Tibial nerve (tissue), 4 donors: ENCODE data around the gene UBR4. TPM values are rescaled to one million over a fixed set of nuclear protein-coding genes. Genes with fewer than 3 reads are reported as not detected.
A peak's percentile ranks its signal among the peaks of the same experiment; 100 is the strongest.

Source experiments
- DNase-seq, 2 donors: peaks; one replicate each; pipeline ENCODE4 v3.0.0-alpha.2; 2019; ENCODE audit warnings: low spot score in 2 of 2
- H3K27ac ChIP-seq, 4 donors: fragments of 200-600 bp; sonication (generic) in 3 of 4; one replicate each; pipeline ENCODE4 v1.5.1; 2017 to 2019; ENCODE audit warnings: mild to moderate bottlenecking in 1 of 4
- H3K27me3 ChIP-seq, 2 donors: fragments of 200-600 bp; sonication (generic) in 1 of 2; one replicate each; pipeline versions ENCODE4 v1.5.1 to v1.6.0; 2017 to 2019
- H3K36me3 ChIP-seq, 3 donors: fragments of 200-600 bp; sonication (generic); one replicate each; pipeline ENCODE4 v1.5.1; 2018 to 2019
- H3K4me1 ChIP-seq, 4 donors: fragments of 200-600 bp; sonication (generic) in 3 of 4; one replicate each; pipeline ENCODE4 v1.5.1; 2017 to 2019
- H3K4me3 ChIP-seq, 4 donors: fragments of 200-600 bp; sonication (generic) in 3 of 4; one replicate each; pipeline ENCODE4 v1.5.1; 2017 to 2019; ENCODE audit warnings: mild to moderate bottlenecking in 1 of 4, moderate library complexity in 1 of 4
- H3K9me3 ChIP-seq, 4 donors: fragments of 200-600 bp; sonication (generic) in 3 of 4; one replicate each; pipeline ENCODE4 v1.5.1; 2017 to 2019
- EP300 ChIP-seq, 2 donors: sonication (generic); formaldehyde crosslinking; IDR thresholded peaks; one replicate each; pipeline ENCODE4 v1.6.1; 2017; ENCODE audit warnings: antibody characterized with exemption in 2 of 2, mild to moderate bottlenecking in 1 of 2
- POLR2A ChIP-seq, 2 donors: fragments of 450-650 bp; IDR thresholded peaks; one replicate each; pipeline ENCODE4 v1.6.1; 2017; ENCODE audit warnings: antibody characterized with exemption in 2 of 2, mild to moderate bottlenecking in 2 of 2, moderate library complexity in 2 of 2
- WGBS, 2 donors: methylation state at CpG; one replicate each; pipeline ENCODE4 v1.1.5; 2018; 5-methylcytosine and 5-hydroxymethylcytosine counted together
- total RNA-seq, 4 donors: library from RNA; depleted of rRNA; stranded (reverse); fragments of >200 nt; gene quantifications; one replicate each; pipeline ENCODE4 v1.1.0, GENCODE V29; 2016
- TF ChIP-seq, protein P1 (sequence below), 5 experiments: fragments of 200-600 bp in 3 of 5; fragments of 450-650 bp in 2 of 5; sonication (generic) in 3 of 5; IDR thresholded peaks; one replicate each; pipeline ENCODE4 v1.5.1; 2016 to 2019; ENCODE audit warnings: antibody characterized with exemption in 5 of 5, mild to moderate bottlenecking in 3 of 5, moderate library complexity in 2 of 5

UBR4 gene
- total RNA-seq, 4 donors from 2014 or later, result 107 to 190 (median 142) TPM

DNA sequence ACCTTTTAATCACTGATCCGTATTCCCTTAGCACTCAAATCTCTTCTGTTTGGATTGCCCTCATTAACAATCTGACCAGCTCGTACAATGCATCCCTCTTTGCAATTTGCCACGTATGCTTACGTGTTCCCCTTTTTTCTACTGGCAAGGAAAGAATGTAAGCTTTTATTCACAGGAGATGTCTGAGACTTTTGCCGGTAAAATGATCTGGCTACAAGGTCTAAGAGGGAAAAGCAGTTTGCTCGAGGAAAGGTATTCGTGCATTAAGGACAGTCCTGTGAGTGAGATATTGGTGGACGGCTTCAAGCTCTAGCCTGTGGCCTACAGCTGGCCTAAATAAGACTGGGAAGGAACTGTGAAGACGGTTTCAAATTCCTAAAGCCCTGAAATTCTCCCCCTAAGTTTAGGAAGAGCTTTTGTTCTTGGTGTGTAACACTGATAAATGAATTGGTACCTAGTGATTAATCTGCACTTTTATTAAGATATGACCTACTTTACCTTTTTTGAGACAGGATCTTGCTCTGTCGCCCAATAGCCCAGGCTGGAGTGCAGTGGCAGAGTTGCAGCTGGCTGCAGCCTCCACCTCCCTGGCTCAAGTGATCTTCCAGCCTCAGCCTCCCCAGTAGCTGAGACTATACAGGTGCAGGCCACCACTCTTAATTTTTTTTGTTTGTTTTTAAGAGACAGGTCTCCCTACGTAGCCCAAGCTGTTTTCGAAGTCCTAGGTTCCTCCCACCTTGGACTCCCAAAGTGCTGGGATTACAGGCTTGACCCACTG is 895 bp upstream of the UBR4 start:
- Histone ChIP-seq H3K4me3 (peak overlapping the region; percentile 64 to 86 (median 76)), H3K27me3 (no peaks in the 10 kb centered on the region), H3K27ac (peak overlapping the region; percentile 94 to 96 (median 94)), H3K36me3 (peaks cover 0 to 6% (median 0%) of the 10 kb centered on the region in 3 donors), H3K4me1 (peaks cover 3 to 64% (median 27%) of the 10 kb centered on the region in 4 donors), H3K9me3 (no peaks in the 10 kb centered on the region)
- DNase-seq, result no peak
- TF ChIP-seq POLR2A (IDR thresholded peaks at IDR 0.05) (no peak), EP300 (IDR thresholded peaks at IDR 0.05) (no peak)
- TF ChIP-seq, protein P1, sequence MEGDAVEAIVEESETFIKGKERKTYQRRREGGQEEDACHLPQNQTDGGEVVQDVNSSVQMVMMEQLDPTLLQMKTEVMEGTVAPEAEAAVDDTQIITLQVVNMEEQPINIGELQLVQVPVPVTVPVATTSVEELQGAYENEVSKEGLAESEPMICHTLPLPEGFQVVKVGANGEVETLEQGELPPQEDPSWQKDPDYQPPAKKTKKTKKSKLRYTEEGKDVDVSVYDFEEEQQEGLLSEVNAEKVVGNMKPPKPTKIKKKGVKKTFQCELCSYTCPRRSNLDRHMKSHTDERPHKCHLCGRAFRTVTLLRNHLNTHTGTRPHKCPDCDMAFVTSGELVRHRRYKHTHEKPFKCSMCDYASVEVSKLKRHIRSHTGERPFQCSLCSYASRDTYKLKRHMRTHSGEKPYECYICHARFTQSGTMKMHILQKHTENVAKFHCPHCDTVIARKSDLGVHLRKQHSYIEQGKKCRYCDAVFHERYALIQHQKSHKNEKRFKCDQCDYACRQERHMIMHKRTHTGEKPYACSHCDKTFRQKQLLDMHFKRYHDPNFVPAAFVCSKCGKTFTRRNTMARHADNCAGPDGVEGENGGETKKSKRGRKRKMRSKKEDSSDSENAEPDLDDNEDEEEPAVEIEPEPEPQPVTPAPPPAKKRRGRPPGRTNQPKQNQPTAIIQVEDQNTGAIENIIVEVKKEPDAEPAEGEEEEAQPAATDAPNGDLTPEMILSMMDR (IDR thresholded peaks at IDR 0.05), result no peak
- WGBS, 2 donors, result 19 to 23% methylated on average over 12 of the region's 12 CpGs

DNA sequence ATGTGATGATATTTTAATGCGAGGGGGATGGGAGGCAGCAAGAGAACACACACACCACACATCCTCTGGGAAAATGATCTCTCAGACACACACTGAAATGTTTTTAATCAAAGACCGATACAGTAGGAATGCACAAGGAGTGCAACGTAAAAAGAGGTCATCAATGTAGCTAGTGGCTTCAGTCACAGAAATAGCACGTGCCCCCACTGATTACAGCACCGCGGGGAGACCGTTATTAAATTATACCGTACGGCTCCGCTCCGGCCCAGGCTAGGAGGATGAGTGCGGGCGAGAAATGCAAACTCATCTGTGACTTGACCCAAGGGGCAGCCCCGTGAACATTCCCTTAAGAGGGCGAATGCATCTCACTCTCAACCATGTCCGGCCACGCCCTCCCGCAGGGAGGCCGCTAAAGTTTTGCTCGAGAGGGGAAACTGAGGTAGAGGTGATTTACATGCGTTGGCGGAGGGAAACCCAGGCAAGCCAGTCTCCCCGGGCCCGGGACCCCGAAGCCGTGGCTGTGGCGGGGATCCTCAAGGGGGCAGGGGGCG is 552 bp downstream of the UBR4 start:
- peak overlapping the region; percentile 94 to 96 (median 94) for H3K27ac ChIP-seq
- H3K4me1 ChIP-seq, result peaks cover 3 to 76% (median 34%) of the 10 kb centered on the region in 4 donors
- WGBS, 2 donors, result 0 to 2% methylated on average over 28 of the region's 28 CpGs
- H3K27me3 ChIP-seq, result no peaks in the 10 kb centered on the region
- peak overlapping the region; percentile 64 to 86 (median 76) for H3K4me3 ChIP-seq
- no peaks in the 10 kb centered on the region for H3K36me3 ChIP-seq
- H3K9me3 ChIP-seq, result no peaks in the 10 kb centered on the region
- TF ChIP-seq POLR2A (IDR thresholded peaks at IDR 0.05) (no peak), EP300 (IDR thresholded peaks at IDR 0.05) (no peak)
- TF ChIP-seq, protein P1 (IDR thresholded peaks at IDR 0.05), result no peak
- DNase-seq, result peak; percentile 18 to 24

DNA sequence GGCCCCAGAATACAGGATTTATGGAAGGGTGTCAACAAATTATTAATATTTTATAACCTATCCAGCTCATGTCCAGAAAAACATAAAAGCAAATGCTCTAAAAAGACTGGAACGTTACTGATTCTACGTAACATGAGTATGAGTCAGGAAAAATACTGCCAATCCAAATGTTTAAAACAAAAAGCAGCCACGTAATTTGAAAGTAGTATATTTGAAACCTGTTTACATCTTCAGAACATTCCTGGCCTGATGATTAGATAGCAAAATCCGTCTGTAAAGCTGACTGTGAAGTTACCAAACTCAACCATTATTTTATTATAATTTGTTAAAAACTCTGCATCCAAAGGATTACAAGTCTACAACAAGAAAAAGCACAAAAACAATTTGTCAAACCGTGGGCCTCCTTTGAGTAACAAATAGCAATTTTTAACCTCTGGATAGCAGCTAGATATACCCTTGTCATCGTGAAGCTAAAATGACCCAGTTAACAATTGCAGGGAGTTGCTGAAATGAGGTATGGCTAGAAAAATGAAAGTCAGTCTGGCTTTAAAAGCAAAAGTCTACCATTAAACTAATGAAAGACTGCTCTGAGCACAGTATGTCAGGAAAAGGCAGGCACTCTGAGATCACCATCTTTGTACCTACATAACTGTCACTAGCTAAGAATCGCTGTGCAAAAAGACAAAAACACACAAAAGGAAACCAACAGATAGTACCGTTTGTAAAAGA is 1.2 kb downstream of the UBR4 start:
- H3K4me3 ChIP-seq, result peak overlapping the region; percentile 64 to 86 (median 76)
- peaks cover 3 to 83% (median 37%) of the 10 kb centered on the region in 4 donors for H3K4me1 ChIP-seq
- 14 to 16% methylated on average over 8 of the region's 8 CpGs for WGBS, 2 donors
- H3K36me3 ChIP-seq, result no peaks in the 10 kb centered on the region
- no peak for DNase-seq
- peak overlapping the region; percentile 94 to 96 (median 94) for H3K27ac ChIP-seq
- no peaks in the 10 kb centered on the region for H3K9me3 ChIP-seq
- TF ChIP-seq POLR2A (IDR thresholded peaks at IDR 0.05), result no peak
- TF ChIP-seq, protein P1 (IDR thresholded peaks at IDR 0.05), result no peak
- no peak for TF ChIP-seq EP300 (IDR thresholded peaks at IDR 0.05)
- H3K27me3 ChIP-seq, result no peaks in the 10 kb centered on the region

DNA sequence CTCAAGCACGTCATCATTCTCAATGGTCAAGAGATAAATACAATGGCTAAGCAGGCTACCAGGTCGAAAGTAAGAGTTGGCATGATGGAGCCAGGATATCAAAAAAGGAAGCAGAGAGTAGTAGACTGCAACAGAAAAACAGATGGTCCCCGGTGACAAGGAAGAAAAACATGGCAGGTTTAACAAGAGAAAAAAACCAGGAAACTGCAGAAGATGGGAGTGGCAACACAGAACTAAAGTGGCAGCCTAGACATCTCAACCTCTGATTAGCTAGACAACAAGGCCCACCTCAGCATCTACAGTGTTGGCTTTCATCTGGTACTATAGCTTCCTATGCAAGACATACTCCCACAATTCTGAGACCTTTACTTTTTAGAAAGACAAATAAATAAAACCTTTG is 3.1 kb downstream of the UBR4 start:
- Histone ChIP-seq H3K27ac (no peak overlapping the region), H3K4me1 (peaks cover 3 to 84% (median 35%) of the 10 kb centered on the region in 4 donors), H3K27me3 (no peaks in the 10 kb centered on the region), H3K36me3 (no peaks in the 10 kb centered on the region), H3K9me3 (no peaks in the 10 kb centered on the region), H3K4me3 (no peak overlapping the region)
- WGBS, 2 donors, result 79 to 83% methylated on average over 3 of the region's 3 CpGs
- TF ChIP-seq EP300 (IDR thresholded peaks at IDR 0.05) (no peak), POLR2A (IDR thresholded peaks at IDR 0.05) (no peak)
- TF ChIP-seq, protein P1 (IDR thresholded peaks at IDR 0.05), result no peak
- no peak for DNase-seq
